ENCODE measurements around the gene RNF223. TPM values are rescaled to one million over a fixed set of nuclear protein-coding genes. Genes with fewer than 3 reads are reported as not detected.

The RNF223 gene
- total RNA-seq, 1 experiment from 2014 or later: not detected

- H3K27ac Mint-ChIP-seq: no peak overlapping the region
- peak overlapping the region; percentile 52 for H3K4me3 Mint-ChIP-seq
- ChIA-PET CTCF (interaction anchor here (0.6 to 1.8 kb wide), 9 partner anchors 11 to 194 kb away, joined by 3 to 14 read pairs (median 3); partner anchors contain the start of gene UBE2J2), POLR2A (no interaction called here)
- ATAC-seq (peak; percentile 82), DNase-seq (ENCODE audit: low spot score) (peak; percentile 76)
- no peaks in the 10 kb centered on the region for H3K4me1 Mint-ChIP-seq
- H3K27me3 Mint-ChIP-seq (ENCODE audit: low read depth): no peaks in the 10 kb centered on the region
- no peaks in the 10 kb centered on the region for H3K36me3 Mint-ChIP-seq
- H3K9me3 Mint-ChIP-seq: no peaks in the 10 kb centered on the region
- TF ChIP-seq JUN (CRISPR knock-in tag; IDR thresholded peaks at IDR 0.05) (no peak), ZNF423 (CRISPR knock-in tag; IDR thresholded peaks at IDR 0.05) (no peak), TEAD1 (CRISPR knock-in tag; IDR thresholded peaks at IDR 0.05) (no peak), ZNF281 (CRISPR knock-in tag; IDR thresholded peaks at IDR 0.05) (no peak), MYBL2 (CRISPR knock-in tag; IDR thresholded peaks at IDR 0.05) (0 out of 2 replicates have a peak, but pooled peaks have one; percentile 7), SOX15 (CRISPR knock-in tag; IDR thresholded peaks at IDR 0.05) (no peak), ZMAT4 (CRISPR knock-in tag; IDR thresholded peaks at IDR 0.05) (no peak), SMAD3 (CRISPR knock-in tag; IDR thresholded peaks at IDR 0.05; ENCODE audit: borderline replicate concordance) (no peak), USF1 (CRISPR knock-in tag; IDR thresholded peaks at IDR 0.05) (peak; percentile 98), GRHL2 (CRISPR knock-in tag; IDR thresholded peaks at IDR 0.05; ENCODE audit: insufficient replicate concordance, severe bottlenecking) (no peak), GTF2I (CRISPR knock-in tag; conservative IDR thresholded peaks at IDR 0.05) (no peak), ETV6 (CRISPR knock-in tag; IDR thresholded peaks at IDR 0.05) (0 out of 2 replicates have a peak, but pooled peaks have one; percentile 9), ZNF532 (CRISPR knock-in tag; IDR thresholded peaks at IDR 0.05; ENCODE audit: borderline replicate concordance) (no peak), CREB1 (CRISPR knock-in tag; IDR thresholded peaks at IDR 0.05) (no peak), TP53 (CRISPR knock-in tag; IDR thresholded peaks at IDR 0.05) (no peak), FOXP4 (CRISPR knock-in tag; IDR thresholded peaks at IDR 0.05) (no peak), RORB (CRISPR knock-in tag; IDR thresholded peaks at IDR 0.05) (no peak), ZNF317 (CRISPR knock-in tag; IDR thresholded peaks at IDR 0.05; ENCODE audit: borderline replicate concordance, low read depth) (no peak), HMGA2 (CRISPR knock-in tag; IDR thresholded peaks at IDR 0.05) (no peak), ZNF121 (CRISPR knock-in tag; IDR thresholded peaks at IDR 0.05) (peak; percentile 92), USF2 (CRISPR knock-in tag; IDR thresholded peaks at IDR 0.05) (peak; percentile 98)
- TF ChIP-seq, protein P1, sequence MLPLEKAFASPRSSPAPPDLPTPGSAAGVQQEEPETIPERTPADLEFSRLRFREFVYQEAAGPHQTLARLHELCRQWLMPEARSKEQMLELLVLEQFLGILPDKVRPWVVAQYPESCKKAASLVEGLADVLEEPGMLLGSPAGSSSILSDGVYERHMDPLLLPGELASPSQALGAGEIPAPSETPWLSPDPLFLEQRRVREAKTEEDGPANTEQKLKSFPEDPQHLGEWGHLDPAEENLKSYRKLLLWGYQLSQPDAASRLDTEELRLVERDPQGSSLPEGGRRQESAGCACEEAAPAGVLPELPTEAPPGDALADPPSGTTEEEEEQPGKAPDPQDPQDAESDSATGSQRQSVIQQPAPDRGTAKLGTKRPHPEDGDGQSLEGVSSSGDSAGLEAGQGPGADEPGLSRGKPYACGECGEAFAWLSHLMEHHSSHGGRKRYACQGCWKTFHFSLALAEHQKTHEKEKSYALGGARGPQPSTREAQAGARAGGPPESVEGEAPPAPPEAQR (CRISPR knock-in tag; IDR thresholded peaks at IDR 0.05): no peak
- TF ChIP-seq, protein P2, sequence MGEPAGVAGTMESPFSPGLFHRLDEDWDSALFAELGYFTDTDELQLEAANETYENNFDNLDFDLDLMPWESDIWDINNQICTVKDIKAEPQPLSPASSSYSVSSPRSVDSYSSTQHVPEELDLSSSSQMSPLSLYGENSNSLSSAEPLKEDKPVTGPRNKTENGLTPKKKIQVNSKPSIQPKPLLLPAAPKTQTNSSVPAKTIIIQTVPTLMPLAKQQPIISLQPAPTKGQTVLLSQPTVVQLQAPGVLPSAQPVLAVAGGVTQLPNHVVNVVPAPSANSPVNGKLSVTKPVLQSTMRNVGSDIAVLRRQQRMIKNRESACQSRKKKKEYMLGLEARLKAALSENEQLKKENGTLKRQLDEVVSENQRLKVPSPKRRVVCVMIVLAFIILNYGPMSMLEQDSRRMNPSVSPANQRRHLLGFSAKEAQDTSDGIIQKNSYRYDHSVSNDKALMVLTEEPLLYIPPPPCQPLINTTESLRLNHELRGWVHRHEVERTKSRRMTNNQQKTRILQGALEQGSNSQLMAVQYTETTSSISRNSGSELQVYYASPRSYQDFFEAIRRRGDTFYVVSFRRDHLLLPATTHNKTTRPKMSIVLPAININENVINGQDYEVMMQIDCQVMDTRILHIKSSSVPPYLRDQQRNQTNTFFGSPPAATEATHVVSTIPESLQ (CRISPR knock-in tag; IDR thresholded peaks at IDR 0.05): no peak
These were observed 6.1 kb upstream of the RNF223 start for GRCh38 chr1:1080122-1080757.
